ENCODE measurements around the gene ENPP1. TPM values are rescaled to one million over a fixed set of nuclear protein-coding genes. Genes with fewer than 3 reads are reported as not detected.

Gene ENPP1
- total RNA-seq, 3 donors from 2014 or later, result 51.2 to 53.8 (median 51.5) TPM

DNA sequence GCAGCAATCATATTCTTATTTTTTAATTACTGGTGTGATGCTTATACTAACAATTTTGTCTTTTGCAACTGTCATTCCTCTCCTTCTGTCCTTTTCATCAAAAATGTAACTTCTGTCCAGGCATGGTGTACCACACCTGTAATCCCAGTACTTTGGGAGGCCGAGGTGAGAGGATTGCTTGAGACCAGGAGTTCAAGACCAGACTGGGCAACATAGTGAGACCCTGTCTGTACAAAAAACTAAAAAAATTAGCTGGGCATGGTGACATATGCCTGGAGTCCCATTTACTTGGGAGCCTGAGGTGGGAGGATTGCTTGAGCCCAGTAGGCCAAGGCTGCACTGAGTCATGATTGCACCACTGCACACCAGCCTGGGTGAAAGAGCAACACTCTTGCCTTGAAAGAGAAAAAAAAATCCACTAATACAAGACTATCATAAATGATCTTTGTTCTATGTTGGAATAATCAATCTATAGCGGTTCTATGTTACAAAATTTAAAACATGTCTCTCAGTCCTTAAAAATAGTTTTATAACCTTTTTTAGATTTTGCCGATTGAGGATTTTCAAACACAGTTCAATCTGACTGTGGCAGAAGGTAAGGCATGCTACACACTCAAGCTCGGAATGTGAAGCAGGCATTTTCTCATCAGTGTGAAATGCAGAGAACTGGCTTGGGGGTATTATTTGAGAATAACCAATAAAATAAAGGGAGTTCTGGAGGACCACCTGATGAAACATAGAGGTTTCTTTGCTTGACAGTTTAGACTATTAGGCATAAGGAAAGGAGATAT is 70.4 kb downstream of the ENPP1 start:
- Histone ChIP-seq H3K4me1 (no peaks in the 10 kb centered on the region), H3K27me3 (no peaks in the 10 kb centered on the region), H3K9me3 (no peaks in the 10 kb centered on the region), H3K27ac (no peak overlapping the region), H3K36me3 (no peaks in the 10 kb centered on the region), H3K4me3 (no peak overlapping the region)
- intact Hi-C loops (cut with DNase I; ENCODE audit: low total_unique reads), result no loop called here
- TF ChIP-seq POLR2A (IDR thresholded peaks at IDR 0.05), result no peak
- TF ChIP-seq, protein P1, sequence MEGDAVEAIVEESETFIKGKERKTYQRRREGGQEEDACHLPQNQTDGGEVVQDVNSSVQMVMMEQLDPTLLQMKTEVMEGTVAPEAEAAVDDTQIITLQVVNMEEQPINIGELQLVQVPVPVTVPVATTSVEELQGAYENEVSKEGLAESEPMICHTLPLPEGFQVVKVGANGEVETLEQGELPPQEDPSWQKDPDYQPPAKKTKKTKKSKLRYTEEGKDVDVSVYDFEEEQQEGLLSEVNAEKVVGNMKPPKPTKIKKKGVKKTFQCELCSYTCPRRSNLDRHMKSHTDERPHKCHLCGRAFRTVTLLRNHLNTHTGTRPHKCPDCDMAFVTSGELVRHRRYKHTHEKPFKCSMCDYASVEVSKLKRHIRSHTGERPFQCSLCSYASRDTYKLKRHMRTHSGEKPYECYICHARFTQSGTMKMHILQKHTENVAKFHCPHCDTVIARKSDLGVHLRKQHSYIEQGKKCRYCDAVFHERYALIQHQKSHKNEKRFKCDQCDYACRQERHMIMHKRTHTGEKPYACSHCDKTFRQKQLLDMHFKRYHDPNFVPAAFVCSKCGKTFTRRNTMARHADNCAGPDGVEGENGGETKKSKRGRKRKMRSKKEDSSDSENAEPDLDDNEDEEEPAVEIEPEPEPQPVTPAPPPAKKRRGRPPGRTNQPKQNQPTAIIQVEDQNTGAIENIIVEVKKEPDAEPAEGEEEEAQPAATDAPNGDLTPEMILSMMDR (IDR thresholded peaks at IDR 0.05), result no peak
- TF ChIP-seq POLR2AphosphoS5 (IDR thresholded peaks at IDR 0.05), result no peak
- DNase-seq (ENCODE audit: low spot score in 2 of 2), result no peak

DNA sequence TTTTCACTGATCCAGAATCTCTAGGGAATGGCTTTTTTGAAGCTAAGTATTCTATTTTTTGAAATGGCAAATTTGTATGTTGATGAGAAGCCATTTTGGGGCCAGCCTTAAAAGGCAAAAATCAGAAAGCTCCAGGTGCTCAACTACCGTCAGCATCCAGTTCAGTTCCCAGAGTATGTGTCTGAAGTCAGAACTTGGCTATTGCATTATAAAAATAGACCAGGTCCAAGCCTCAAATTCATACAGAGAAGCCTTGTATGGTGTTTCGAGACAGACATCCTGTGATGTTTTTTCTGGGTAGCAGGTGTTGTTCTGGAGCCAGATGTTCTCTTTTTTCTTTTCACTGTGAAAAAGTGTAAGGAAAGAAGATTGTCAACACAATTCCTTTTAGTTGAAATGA is 75.2 kb downstream of the ENPP1 start:
- H3K4me1 ChIP-seq, result no peaks in the 10 kb centered on the region
- no peaks in the 10 kb centered on the region for H3K27me3 ChIP-seq
- TF ChIP-seq POLR2AphosphoS5 (IDR thresholded peaks at IDR 0.05) (no peak), POLR2A (IDR thresholded peaks at IDR 0.05) (no peak)
- TF ChIP-seq, protein P1 (IDR thresholded peaks at IDR 0.05), result no peak
- no peaks in the 10 kb centered on the region for H3K36me3 ChIP-seq
- H3K4me3 ChIP-seq, result no peak overlapping the region
- H3K27ac ChIP-seq, result no peak overlapping the region
- intact Hi-C loops (cut with DNase I; ENCODE audit: low total_unique reads), result no loop called here
- no peaks in the 10 kb centered on the region for H3K9me3 ChIP-seq
- no peak for DNase-seq (ENCODE audit: low spot score in 2 of 2)

DNA sequence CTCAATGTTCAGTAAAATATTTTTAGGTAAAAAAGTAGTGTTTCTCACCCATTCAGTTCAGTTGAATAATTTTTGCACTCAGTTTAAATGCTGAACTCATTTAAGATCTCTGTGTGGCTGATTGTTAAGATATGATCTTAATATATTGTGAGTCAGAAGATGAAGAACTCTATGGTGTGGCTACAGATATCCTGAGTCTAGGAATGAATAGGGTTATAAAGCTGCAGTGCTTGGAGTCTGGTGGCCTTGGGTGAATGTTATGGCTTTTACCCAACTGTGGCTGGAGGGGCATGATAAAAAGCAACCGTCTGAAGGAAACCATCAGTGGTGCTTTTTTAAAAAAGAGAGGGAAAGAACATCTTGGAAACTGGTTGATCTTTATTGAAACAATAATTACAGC is 77.4 kb downstream of the ENPP1 start:
- Histone ChIP-seq H3K27me3 (no peaks in the 10 kb centered on the region), H3K27ac (no peak overlapping the region), H3K9me3 (no peaks in the 10 kb centered on the region), H3K4me3 (no peak overlapping the region), H3K36me3 (no peaks in the 10 kb centered on the region), H3K4me1 (no peaks in the 10 kb centered on the region)
- TF ChIP-seq POLR2A (IDR thresholded peaks at IDR 0.05) (no peak), POLR2AphosphoS5 (IDR thresholded peaks at IDR 0.05) (no peak)
- TF ChIP-seq, protein P1 (IDR thresholded peaks at IDR 0.05), result no peak
- intact Hi-C loops (cut with DNase I; ENCODE audit: low total_unique reads), result no loop called here
- no peak for DNase-seq (ENCODE audit: low spot score in 2 of 2)

DNA sequence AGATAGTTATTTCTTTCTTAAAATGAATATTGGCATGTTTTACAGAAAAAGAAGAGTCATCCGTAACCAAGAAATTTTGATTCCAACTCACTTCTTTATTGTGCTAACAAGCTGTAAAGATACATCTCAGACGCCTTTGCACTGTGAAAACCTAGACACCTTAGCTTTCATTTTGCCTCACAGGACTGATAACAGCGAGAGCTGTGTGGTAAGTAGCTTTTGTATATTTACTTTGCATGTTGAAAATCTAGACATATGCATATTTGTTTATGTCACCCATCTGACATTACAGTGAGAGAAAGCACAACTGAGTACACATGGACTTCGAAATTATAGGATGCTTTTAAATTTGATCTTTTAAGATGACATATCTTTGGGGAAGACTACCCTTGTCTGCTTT is 78.7 kb downstream of the ENPP1 start:
- H3K27me3 ChIP-seq, result no peaks in the 10 kb centered on the region
- H3K27ac ChIP-seq, result no peak overlapping the region
- TF ChIP-seq, protein P1 (IDR thresholded peaks at IDR 0.05), result no peak
- TF ChIP-seq POLR2AphosphoS5 (IDR thresholded peaks at IDR 0.05), result no peak
- TF ChIP-seq POLR2A (IDR thresholded peaks at IDR 0.05), result no peak
- H3K4me3 ChIP-seq, result no peak overlapping the region
- no peaks in the 10 kb centered on the region for H3K9me3 ChIP-seq
- H3K36me3 ChIP-seq, result no peaks in the 10 kb centered on the region
- no peak for DNase-seq (ENCODE audit: low spot score in 2 of 2)
- no peaks in the 10 kb centered on the region for H3K4me1 ChIP-seq
- intact Hi-C loops (cut with DNase I; ENCODE audit: low total_unique reads), result no loop called here

DNA sequence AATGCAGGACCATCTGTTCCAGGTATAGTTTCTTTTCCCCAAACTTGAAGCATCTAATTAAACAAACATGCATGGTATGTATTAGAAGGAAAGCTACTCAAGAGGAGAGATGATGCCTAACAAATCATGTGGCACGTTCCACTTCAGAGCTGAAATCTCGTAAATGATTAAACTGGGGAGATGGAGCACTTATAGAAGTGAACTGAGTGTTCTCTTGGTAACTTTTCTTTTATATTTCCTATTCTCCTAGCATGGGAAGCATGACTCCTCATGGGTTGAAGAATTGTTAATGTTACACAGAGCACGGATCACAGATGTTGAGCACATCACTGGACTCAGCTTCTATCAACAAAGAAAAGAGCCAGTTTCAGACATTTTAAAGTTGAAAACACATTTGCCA is 82.3 kb downstream of the ENPP1 start:
- Histone ChIP-seq H3K36me3 (no peaks in the 10 kb centered on the region), H3K27ac (no peak overlapping the region), H3K4me1 (no peaks in the 10 kb centered on the region), H3K9me3 (no peaks in the 10 kb centered on the region), H3K27me3 (no peaks in the 10 kb centered on the region), H3K4me3 (no peak overlapping the region)
- DNase-seq (ENCODE audit: low spot score in 2 of 2), result no peak
- no peak for TF ChIP-seq POLR2AphosphoS5 (IDR thresholded peaks at IDR 0.05)
- no peak for TF ChIP-seq POLR2A (IDR thresholded peaks at IDR 0.05)
- TF ChIP-seq, protein P1 (IDR thresholded peaks at IDR 0.05), result no peak
- intact Hi-C loops (cut with DNase I; ENCODE audit: low total_unique reads), result no loop called here
